B cell (primary cell): ENCODE measurements around the gene PADI3. TPM values are rescaled to one million over a fixed set of nuclear protein-coding genes. Genes with fewer than 3 reads are reported as not detected.

Source experiments
- ATAC-seq: fragments of 200-7000 bp; cut with Tn5 transposase; one replicate; pipeline ENCODE4 v1.10.0; 2021; ENCODE audit warnings: low read depth, mild to moderate bottlenecking, moderate number of reproducible peaks, moderate library complexity
- CTCF ChIA-PET: fragments of 350-600 bp; sonication (Branson Sonifier 250); formaldehyde crosslinking; loops from one replicate; lab custom pipeline; 2021; ENCODE audit warnings: antibody characterized with exemption, inconsistent platforms; lab: Charles Lee
- POLR2A ChIA-PET: fragments of 350-600 bp; sonication (Branson Sonifier 250); formaldehyde crosslinking; loops from one replicate; lab custom pipeline; 2021; ENCODE audit warnings: antibody characterized with exemption; lab: Charles Lee
- DNase-seq: peaks from one replicate; pipeline ENCODE4 v3.0.0; 2013
- H2AFZ ChIP-seq: 2 replicates; pipeline ENCODE4 v1.6.1; 2012; ENCODE audit warnings: mild to moderate bottlenecking, low read depth, low read length; ENCODE audit not compliant: insufficient read depth, poor library complexity, severe bottlenecking
- H3K27ac ChIP-seq, 2 donors: 1 replicate in 1 of 2; 2 replicates in 1 of 2; pipeline ENCODE4 v1.5.1; 2012 to 2013; ENCODE audit warnings: low read length in 2 of 2, mild to moderate bottlenecking in 2 of 2, moderate library complexity in 1 of 2
- H3K27me3 ChIP-seq, 4 experiments: fragments of 200-600 bp in 1 of 4; sonication (generic) in 1 of 4; replicated peaks in 1 of 4; 1 replicate in 2 of 4; 2 replicates in 2 of 4; pipeline versions ENCODE4 v1.6.1 to v1.7.0; 2013 to 2016; ENCODE audit warnings: low read length in 3 of 4, mild to moderate bottlenecking in 2 of 4, mixed read lengths in 1 of 4, moderate library complexity in 1 of 4; ENCODE audit not compliant: insufficient read depth in 4 of 4, control insufficient read depth in 3 of 4; ENCODE audit errors: control extremely low read depth in 1 of 4
- H3K36me3 ChIP-seq, 2 experiments: replicated peaks in 1 of 2; 1 replicate in 1 of 2; 2 replicates in 1 of 2; pipeline versions ENCODE4 v1.6.1 to v1.7.1; 2013; ENCODE audit warnings: low read length in 1 of 2; ENCODE audit not compliant: insufficient read depth in 2 of 2, control insufficient read depth in 1 of 2; ENCODE audit errors: control extremely low read depth in 1 of 2, extremely low read depth in 1 of 2
- H3K4me1 ChIP-seq, 2 donors: fragments of 200-600 bp in 1 of 2; sonication (generic) in 1 of 2; 1 replicate in 1 of 2; 2 replicates in 1 of 2; pipeline versions ENCODE4 v1.5.1 to v1.6.1; 2013 to 2017; ENCODE audit warnings: low read length in 2 of 2; ENCODE audit not compliant: control insufficient read depth in 2 of 2, insufficient read depth in 2 of 2
- H3K4me2 ChIP-seq: replicated peaks from 2 replicates; pipeline ENCODE3; 2012; ENCODE audit warnings: mild to moderate bottlenecking, low read depth, low read length; ENCODE audit not compliant: poor library complexity, severe bottlenecking
- H3K4me3 ChIP-seq, 5 experiments: fragments of 200-600 bp in 1 of 5; sonication (generic) in 1 of 5; 1 replicate in 3 of 5; 2 replicates in 2 of 5; pipeline versions ENCODE4 v1.5.1 to v1.7.0; 2011 to 2016; ENCODE audit warnings: low read length in 4 of 5, mild to moderate bottlenecking in 4 of 5, low read depth in 2 of 5, control low read depth in 1 of 5, moderate library complexity in 1 of 5; ENCODE audit not compliant: insufficient read depth in 1 of 5; ENCODE audit errors: control extremely low read depth in 1 of 5, extremely low read depth in 1 of 5
- H3K79me2 ChIP-seq: fragments of 200-600 bp; sonication (generic); one replicate; pipeline ENCODE4 v1.6.0; 2016; ENCODE audit warnings: low read length; ENCODE audit not compliant: control insufficient read depth, insufficient read depth
- H3K9ac ChIP-seq: fragments of 200-600 bp; sonication (generic); 2 replicates; pipeline ENCODE4 v1.6.1; 2017; ENCODE audit warnings: mild to moderate bottlenecking, low read length, moderate library complexity
- H3K9me3 ChIP-seq, 3 donors: one replicate each; pipeline versions ENCODE4 v1.6.1 to v1.7.1; 2013; ENCODE audit warnings: low read length in 2 of 3; ENCODE audit not compliant: control insufficient read depth in 2 of 3, insufficient read depth in 1 of 3; ENCODE audit errors: control extremely low read depth in 1 of 3
- H4K20me1 ChIP-seq: 2 replicates; pipeline ENCODE4 v1.6.0; 2012; ENCODE audit warnings: mild to moderate bottlenecking, low read length; ENCODE audit not compliant: insufficient read depth, control insufficient read depth, poor library complexity, severe bottlenecking
- H3K27ac Mint-ChIP-seq: one replicate; pipeline ENCODE4 v1.8.0; 2021; ENCODE audit warnings: mixed read lengths
- H3K27me3 Mint-ChIP-seq: one replicate; pipeline ENCODE4 v1.8.0; 2021; ENCODE audit warnings: mixed read lengths
- H3K4me1 Mint-ChIP-seq: one replicate; pipeline ENCODE4 v1.8.0; 2021; ENCODE audit warnings: mixed read lengths
- H3K4me3 Mint-ChIP-seq: one replicate; pipeline ENCODE4 v1.8.0; 2021; ENCODE audit warnings: mixed read lengths
- H3K9me3 Mint-ChIP-seq: one replicate; pipeline ENCODE4 v1.8.0; 2022; ENCODE audit warnings: mixed read lengths; ENCODE audit not compliant: insufficient read depth
- EZH2 ChIP-seq: IDR thresholded peaks from 2 replicates; pipeline ENCODE4 v1.6.1; 2012; ENCODE audit warnings: borderline replicate concordance, low read depth, mild to moderate bottlenecking, moderate library complexity, low read length; ENCODE audit not compliant: insufficient read depth, poor library complexity, severe bottlenecking
- WGBS: methylation state at CpG from one replicate; pipeline ENCODE4 v1.1.5; 2013; ENCODE audit warnings: missing lambda C conversion rate; ENCODE audit not compliant: insufficient coverage; 5-methylcytosine and 5-hydroxymethylcytosine counted together
- intact Hi-C: fragments of 100-400 bp; cut with micrococcal nuclease; formaldehyde crosslinking; loops from one replicate; pipeline ENCODE4 v1.10.0; 2022
- polyA plus RNA-seq: library from polyadenylated mRNA; depleted of rRNA; stranded (reverse); fragments of >200 nt; gene quantifications from 2 replicates; pipeline ENCODE4 v1.2.3, GENCODE V29; 2012
- total RNA-seq, 2 donors: library from RNA; stranded (reverse); fragments of 120-200 nt in 1 of 2; gene quantifications; 1 replicate in 1 of 2; 2 replicates in 1 of 2; pipeline versions ENCODE4 v1.2.3 to v1.2.4, GENCODE V29; 2013 to 2022
- TF ChIP-seq, protein P1 (sequence below): fragments of 200-600 bp; IDR thresholded peaks from one replicate; pipeline ENCODE4 v1.8.0; 2022; ENCODE audit warnings: antibody characterized with exemption, mild to moderate bottlenecking

Gene PADI3
- total and polyA plus RNA-seq, 2 donors (not counting 1 experiment from before 2014, with no cell fraction given): not detected

DNA sequence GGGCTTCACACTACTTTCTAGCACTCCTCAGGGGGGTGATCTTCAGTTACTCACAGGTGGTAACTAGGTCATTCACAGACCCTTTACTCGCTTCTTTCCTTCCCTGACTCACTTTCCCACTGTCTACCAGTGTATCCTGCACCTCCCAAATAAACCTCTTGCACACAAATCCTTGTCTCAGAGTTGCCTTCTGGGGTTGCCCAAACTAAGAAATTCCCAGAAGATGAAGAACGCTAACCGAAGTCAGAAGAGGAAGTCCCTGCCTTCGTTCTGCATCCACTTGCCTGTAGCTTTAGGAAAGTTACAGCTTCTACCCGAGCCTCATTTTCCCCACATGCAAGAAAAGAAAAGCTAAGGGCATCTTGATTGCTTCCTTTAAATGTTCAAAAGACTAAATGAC is 47.2 kb downstream of the PADI3 start:
- DNase-seq: no peak

DNA sequence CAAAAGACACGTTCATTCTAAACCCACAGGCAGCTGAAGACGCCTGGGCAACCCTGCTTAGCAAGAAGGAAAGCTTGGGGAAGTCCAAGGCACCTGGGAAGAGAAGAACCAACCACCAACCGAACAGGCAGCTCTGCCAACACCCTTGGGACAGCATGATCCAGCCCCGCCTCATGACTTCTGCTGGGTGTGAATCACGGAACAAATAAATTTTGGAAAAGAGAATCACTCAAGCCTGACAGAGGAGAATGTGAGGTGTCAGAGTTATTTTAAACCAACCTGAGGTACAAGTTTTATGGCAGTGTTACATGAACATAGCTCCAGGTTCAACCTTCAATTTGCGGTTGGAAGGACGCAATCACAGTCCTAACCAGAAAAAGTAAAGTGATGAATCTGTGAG is 49.1 kb downstream of the PADI3 start:
- intact Hi-C loops: no loop called here
- Histone ChIP-seq H3K4me1 (no peaks in the 10 kb centered on the region), H3K79me2 (no peaks in the 10 kb centered on the region), H4K20me1 (no peaks in the 10 kb centered on the region), H3K9me3 (peaks cover 0 to 22% (median 4%) of the 10 kb centered on the region in 3 donors), H3K27ac (no peak overlapping the region), H3K27me3 (no peaks in the 10 kb centered on the region), H2AFZ (no peak overlapping the region), H3K4me2 (no peak overlapping the region), H3K9ac (no peak overlapping the region), H3K36me3 (no peaks in the 10 kb centered on the region), H3K4me3 (no peak overlapping the region)
- Mint-ChIP-seq H3K4me1 (no peaks in the 10 kb centered on the region), H3K9me3 (peaks cover 7% of the 10 kb centered on the region), H3K27me3 (peaks cover 30% of the 10 kb centered on the region), H3K4me3 (no peak overlapping the region), H3K27ac (no peak overlapping the region)
- ChIA-PET POLR2A (no interaction called here), CTCF (no interaction called here)
- no peak for ATAC-seq
- 69% methylated on average over 4 of the region's 7 CpGs for WGBS
- TF ChIP-seq, protein P1, sequence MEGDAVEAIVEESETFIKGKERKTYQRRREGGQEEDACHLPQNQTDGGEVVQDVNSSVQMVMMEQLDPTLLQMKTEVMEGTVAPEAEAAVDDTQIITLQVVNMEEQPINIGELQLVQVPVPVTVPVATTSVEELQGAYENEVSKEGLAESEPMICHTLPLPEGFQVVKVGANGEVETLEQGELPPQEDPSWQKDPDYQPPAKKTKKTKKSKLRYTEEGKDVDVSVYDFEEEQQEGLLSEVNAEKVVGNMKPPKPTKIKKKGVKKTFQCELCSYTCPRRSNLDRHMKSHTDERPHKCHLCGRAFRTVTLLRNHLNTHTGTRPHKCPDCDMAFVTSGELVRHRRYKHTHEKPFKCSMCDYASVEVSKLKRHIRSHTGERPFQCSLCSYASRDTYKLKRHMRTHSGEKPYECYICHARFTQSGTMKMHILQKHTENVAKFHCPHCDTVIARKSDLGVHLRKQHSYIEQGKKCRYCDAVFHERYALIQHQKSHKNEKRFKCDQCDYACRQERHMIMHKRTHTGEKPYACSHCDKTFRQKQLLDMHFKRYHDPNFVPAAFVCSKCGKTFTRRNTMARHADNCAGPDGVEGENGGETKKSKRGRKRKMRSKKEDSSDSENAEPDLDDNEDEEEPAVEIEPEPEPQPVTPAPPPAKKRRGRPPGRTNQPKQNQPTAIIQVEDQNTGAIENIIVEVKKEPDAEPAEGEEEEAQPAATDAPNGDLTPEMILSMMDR: no peak
- no peak for TF ChIP-seq EZH2
- no peak for DNase-seq

More for the DNA sequence above, 47.2 kb downstream of the PADI3 start:
- POLR2A ChIA-PET: no interaction called here
- H4K20me1 ChIP-seq: no peaks in the 10 kb centered on the region
- no peak overlapping the region for H3K4me3 Mint-ChIP-seq
- no peak overlapping the region for H3K27ac ChIP-seq
- TF ChIP-seq EZH2: no peak
- TF ChIP-seq, protein P1: no peak
- H3K27me3 ChIP-seq: peaks cover 0 to 4% (median 0%) of the 10 kb centered on the region in 4 experiments
- H3K36me3 ChIP-seq: no peaks in the 10 kb centered on the region
- H3K27me3 Mint-ChIP-seq: peaks cover 36% of the 10 kb centered on the region
- intact Hi-C loops: no loop called here
- H3K4me1 ChIP-seq: no peaks in the 10 kb centered on the region
- 95% methylated on average over 4 of the region's 5 CpGs for WGBS
- no peaks in the 10 kb centered on the region for H3K79me2 ChIP-seq
- no peaks in the 10 kb centered on the region for H3K4me1 Mint-ChIP-seq
- ATAC-seq: no peak
- no peak overlapping the region for H3K9ac ChIP-seq
- CTCF ChIA-PET: no interaction called here
- H3K9me3 Mint-ChIP-seq: no peaks in the 10 kb centered on the region
- H2AFZ ChIP-seq: no peak overlapping the region
- H3K27ac Mint-ChIP-seq: no peak overlapping the region
- no peak overlapping the region for H3K4me2 ChIP-seq
- H3K9me3 ChIP-seq: peaks cover 0 to 6% (median 0%) of the 10 kb centered on the region in 3 donors
- H3K4me3 ChIP-seq: no peak overlapping the region
